Testis (tissue), 2 donors: ENCODE data around the gene CRIP3.

Source experiments
- CTCF ChIP-seq, 3 experiments: fragments of 450-650 bp in 2 of 3; fragments of 200-600 bp in 1 of 3; sonication (generic) in 1 of 3; IDR thresholded peaks; one replicate each; pipeline ENCODE4 v1.5.1; 2016 to 2019; ENCODE audit warnings: antibody characterized with exemption in 3 of 3, mild to moderate bottlenecking in 2 of 3, moderate library complexity in 1 of 3
- POLR2A ChIP-seq: fragments of 450-650 bp; IDR thresholded peaks from one replicate; pipeline ENCODE4 v1.6.1; 2017; ENCODE audit warnings: antibody characterized with exemption, mild to moderate bottlenecking, moderate library complexity

GRCh38 chr6:43295456-43295855, 13.2 kb downstream of the CRIP3 start:
- TF ChIP-seq CTCF (IDR thresholded peaks at IDR 0.05) (no peak), POLR2A (no peak)
